ENCODE data around the gene SMTN.

Gene SMTN

GRCh38 chr22:31080848-31081649 lies at the start of gene SMTN:
SMTN (plus strand) TSS chr22:31081318; CDS start chr22:31083259, 1,941 bp downstream.
- H3K4me3 ChIP-seq (ENCODE audit: low read length), result peak within 1 kb of the TSS; percentile 71
- no peak for TF ChIP-seq ZNF274 (IDR thresholded peaks at IDR 0.05; ENCODE audit: low read depth, low read length)

GRCh38 chr22:31036671-31037550 lies 44.2 kb upstream of the SMTN start:
- TF ChIP-seq ZNF274 (IDR thresholded peaks at IDR 0.05; ENCODE audit: low read depth, low read length), result no peak
- H3K4me3 ChIP-seq (ENCODE audit: low read length), result no peak overlapping the region

- H3K4me3 ChIP-seq (ENCODE audit: low read length), result no peak overlapping the region
- TF ChIP-seq ZNF274 (IDR thresholded peaks at IDR 0.05; ENCODE audit: low read depth, low read length), result no peak
Measured at GRCh38 chr22:31038686-31039085, 42.4 kb upstream of the SMTN start.

- TF ChIP-seq ZNF274 (IDR thresholded peaks at IDR 0.05; ENCODE audit: low read depth, low read length), result no peak
- no peak overlapping the region for H3K4me3 ChIP-seq (ENCODE audit: low read length)
Measured at GRCh38 chr22:31039393-31039792, 41.7 kb upstream of the SMTN start.

- no peak overlapping the region for H3K4me3 ChIP-seq (ENCODE audit: low read length)
Measured at GRCh38 chr22:31040542-31041398, 40.3 kb upstream of the SMTN start.

GRCh38 chr22:31044262-31044861 lies 36.8 kb upstream of the SMTN start:
- H3K4me3 ChIP-seq (ENCODE audit: low read length), result no peak overlapping the region
- TF ChIP-seq ZNF274 (IDR thresholded peaks at IDR 0.05; ENCODE audit: low read depth, low read length), result no peak

More at GRCh38 chr22:31040542-31041398, 40.3 kb upstream of the SMTN start:
- TF ChIP-seq ZNF274 (IDR thresholded peaks at IDR 0.05; ENCODE audit: low read depth, low read length), result no peak

GRCh38 chr22:31045900-31046538 lies 35.1 kb upstream of the SMTN start:
- TF ChIP-seq ZNF274 (IDR thresholded peaks at IDR 0.05; ENCODE audit: low read depth, low read length), result no peak
- no peak overlapping the region for H3K4me3 ChIP-seq (ENCODE audit: low read length)

GRCh38 chr22:31046539-31047226 lies 34.4 kb upstream of the SMTN start:
- no peak overlapping the region for H3K4me3 ChIP-seq (ENCODE audit: low read length)
- no peak for TF ChIP-seq ZNF274 (IDR thresholded peaks at IDR 0.05; ENCODE audit: low read depth, low read length)

GRCh38 chr22:31048570-31048969 lies 32.5 kb upstream of the SMTN start:
- H3K4me3 ChIP-seq (ENCODE audit: low read length), result no peak overlapping the region
- TF ChIP-seq ZNF274 (IDR thresholded peaks at IDR 0.05; ENCODE audit: low read depth, low read length), result no peak

GRCh38 chr22:31049815-31050420 lies 31.2 kb upstream of the SMTN start:
- no peak overlapping the region for H3K4me3 ChIP-seq (ENCODE audit: low read length)
- no peak for TF ChIP-seq ZNF274 (IDR thresholded peaks at IDR 0.05; ENCODE audit: low read depth, low read length)

- TF ChIP-seq ZNF274 (IDR thresholded peaks at IDR 0.05; ENCODE audit: low read depth, low read length), result no peak
- H3K4me3 ChIP-seq (ENCODE audit: low read length), result no peak overlapping the region
Measured at GRCh38 chr22:31055117-31055634, 25.9 kb upstream of the SMTN start.

GRCh38 chr22:31055635-31056159 lies 25.4 kb upstream of the SMTN start:
- no peak overlapping the region for H3K4me3 ChIP-seq (ENCODE audit: low read length)
- TF ChIP-seq ZNF274 (IDR thresholded peaks at IDR 0.05; ENCODE audit: low read depth, low read length), result no peak
